HepG2 (cell line): Measurements from ENCODE around the gene CCDC80. TPM values are rescaled to one million over a fixed set of nuclear protein-coding genes. Genes with fewer than 3 reads are reported as not detected.

Experiments
- ATAC-seq: fragments of 200-7000 bp; cut with Tn5 transposase; 3 replicates; pipeline ENCODE4 v1.9.1; 2020; ENCODE audit warnings: mild to moderate bottlenecking, moderate library complexity
- BruUV-seq: library from RNA; stranded (reverse); fragments of 400-500 nt; replicated peaks from 2 replicates; lab custom pipeline; 2021; lab: Mats Ljungman, UMichigan
- CTCF ChIA-PET: fragments of 300-600 bp; formaldehyde crosslinking; extraction: SDS; loops from one replicate; lab custom pipeline; 2021; ENCODE audit warnings: low total read pairs, inconsistent platforms, low intra/inter-chr PET ratio; lab: Yijun Ruan, JAX
- POLR2A ChIA-PET: fragments of 350-600 bp; sonication (Branson Sonifier 250); formaldehyde crosslinking; loops from one replicate; lab custom pipeline; 2020; ENCODE audit warnings: antibody characterized with exemption, inconsistent platforms; lab: Yijun Ruan, JAX
- DNase-seq: peaks from one replicate; pipeline ENCODE4 v3.0.0-alpha.2; 2015; ENCODE audit warnings: low spot score
- FAIRE-seq: peaks from 3 replicates; lab custom pipeline; 2011; peaks lifted over from hg19 to GRCh38; lab: Jason Lieb, UNC
- H2AFZ ChIP-seq: one replicate; pipeline ENCODE4 v1.6.1; 2011; ENCODE audit warnings: low read length, inconsistent platforms
- H3K27ac ChIP-seq: fragments of 300-600 bp; 3 replicates; pipeline ENCODE4 v1.8.0; 2011; ENCODE audit warnings: mixed run types, mild to moderate bottlenecking, mixed read lengths, low read length, inconsistent platforms; ENCODE audit not compliant: insufficient read depth; ENCODE audit errors: extremely low read length
- H3K27me3 ChIP-seq, 2 experiments: fragments of 200-600 bp in 1 of 2; 2 replicates in 1 of 2; 3 replicates in 1 of 2; pipeline versions ENCODE4 v1.6.0 to v1.8.0; 2011; ENCODE audit warnings: low read length in 2 of 2, mild to moderate bottlenecking in 2 of 2, moderate library complexity in 2 of 2, inconsistent platforms in 1 of 2; ENCODE audit not compliant: insufficient read depth in 2 of 2, control insufficient read depth in 1 of 2
- H3K36me3 ChIP-seq, 2 experiments: fragments of 200-600 bp in 1 of 2; replicated peaks in 1 of 2; 2 replicates in 1 of 2; 3 replicates in 1 of 2; pipeline versions ENCODE4 v1.5.1 to v1.8.0; 2011; ENCODE audit warnings: low read length in 2 of 2, inconsistent platforms in 1 of 2; ENCODE audit not compliant: insufficient read depth in 2 of 2, control insufficient read depth in 1 of 2
- H3K4me1 ChIP-seq: 2 replicates; pipeline ENCODE4 v1.5.1; 2012; ENCODE audit warnings: low read length, inconsistent platforms; ENCODE audit not compliant: insufficient read depth
- H3K4me2 ChIP-seq: 2 replicates; pipeline ENCODE4 v1.6.0; 2011; ENCODE audit warnings: low read depth, low read length, inconsistent platforms
- H3K4me3 ChIP-seq, 3 experiments: fragments of 200-600 bp in 1 of 3; sonication (generic), shearing (Covaris generic) in 1 of 3; replicated peaks in 1 of 3; 2 replicates each; pipeline ENCODE4 v1.5.1; 2011 to 2016; ENCODE audit warnings: low read length in 3 of 3, inconsistent platforms in 2 of 3, low read depth in 2 of 3, mild to moderate bottlenecking in 2 of 3, control low read depth in 1 of 3, mixed read lengths in 1 of 3; ENCODE audit not compliant: insufficient read depth in 1 of 3
- H3K79me2 ChIP-seq: one replicate; pipeline ENCODE4 v1.6.1; 2011; ENCODE audit warnings: low read length, inconsistent platforms; ENCODE audit not compliant: insufficient read depth
- H3K9ac ChIP-seq: 2 replicates; pipeline ENCODE4 v1.6.0; 2011; ENCODE audit warnings: mild to moderate bottlenecking, low read depth, low read length, inconsistent platforms; ENCODE audit not compliant: insufficient read depth
- H3K9me3 ChIP-seq: 2 replicates; pipeline ENCODE4 v1.5.1; 2012; ENCODE audit warnings: mild to moderate bottlenecking, low read length
- H4K20me1 ChIP-seq: 2 replicates; pipeline ENCODE4 v1.6.0; 2011; ENCODE audit warnings: inconsistent platforms, mild to moderate bottlenecking, low read length, moderate library complexity; ENCODE audit not compliant: insufficient read depth
- ADNP ChIP-seq: sonication (generic); formaldehyde crosslinking; IDR thresholded peaks from 2 replicates; pipeline ENCODE4 v1.4.0; 2020; ENCODE audit warnings: missing genetic modification reagents
- ATF1 ChIP-seq: IDR thresholded peaks from 2 replicates; pipeline ENCODE4 v1.6.1; 2016; ENCODE audit warnings: mild to moderate bottlenecking, control low read depth
- CREB3 ChIP-seq: sonication (generic); formaldehyde crosslinking; IDR thresholded peaks from 2 replicates; pipeline ENCODE4 v1.5.0; 2020; ENCODE audit warnings: missing genetic modification reagents
- DRAP1 ChIP-seq: IDR thresholded peaks from 2 replicates; pipeline ENCODE4 v1.6.1; 2016; ENCODE audit warnings: missing genetic modification reagents, missing compliant biosample characterization
- EEA1 ChIP-seq: sonication (generic); formaldehyde crosslinking; IDR thresholded peaks from 2 replicates; pipeline ENCODE4 v1.5.1; 2020; ENCODE audit warnings: mild to moderate bottlenecking, missing genetic modification reagents, borderline replicate concordance
- HNF1A ChIP-seq, 2 experiments: sonication (generic) in 1 of 2; formaldehyde crosslinking in 1 of 2; IDR thresholded peaks; 2 replicates each; pipeline versions ENCODE4 v1.4.0 to v1.6.1; 2016 to 2020; ENCODE audit warnings: borderline replicate concordance in 1 of 2, low read depth in 1 of 2, mild to moderate bottlenecking in 1 of 2, missing genetic modification reagents in 1 of 2
- KDM5A ChIP-seq: fragments of 200-600 bp; sonication (generic); IDR thresholded peaks from 2 replicates; pipeline ENCODE4 v1.7.0; 2018; ENCODE audit warnings: antibody characterized with exemption, mild to moderate bottlenecking, low read length, borderline replicate concordance
- TBX2 ChIP-seq: sonication (generic); formaldehyde crosslinking; IDR thresholded peaks from 2 replicates; pipeline ENCODE4 v1.5.0; 2020; ENCODE audit warnings: missing genetic modification reagents, mild to moderate bottlenecking, borderline replicate concordance
- U2AF2 ChIP-seq: fragments of 200-400 bp; formaldehyde crosslinking; IDR thresholded peaks from 2 replicates; pipeline ENCODE4 v1.6.1; 2017; ENCODE audit warnings: low read depth, mild to moderate bottlenecking, low read length
- YEATS4 ChIP-seq: sonication (generic); formaldehyde crosslinking; IDR thresholded peaks from 2 replicates; pipeline ENCODE4 v1.4.0; 2020; ENCODE audit warnings: missing genetic modification reagents, borderline replicate concordance
- ZNF234 ChIP-seq: sonication (generic); formaldehyde crosslinking; conservative IDR thresholded peaks from 2 replicates; pipeline ENCODE4 v1.5.1; 2020; ENCODE audit warnings: mild to moderate bottlenecking, missing genetic modification reagents
- ZNF430 ChIP-seq: sonication (generic); formaldehyde crosslinking; IDR thresholded peaks from 2 replicates; pipeline ENCODE4 v1.9.0; 2021; ENCODE audit warnings: mild to moderate bottlenecking, missing genetic modification reagents
- WGBS: methylation state at CpG from one replicate; pipeline ENCODE4 v1.1.6; 2017; ENCODE audit warnings: low lambda C conversion rate; 5-methylcytosine and 5-hydroxymethylcytosine counted together
- in situ Hi-C: cut with HindIII; loops from 2 replicates; pipeline ENCODE4 v1.10.0; 2017; ENCODE audit warnings: low pct_unique_long_range_greater_than_20kb; ENCODE audit not compliant: extremely low pct_ligation_motif_present
- intact Hi-C: fragments of 100-400 bp; cut with micrococcal nuclease; formaldehyde crosslinking; loops from one replicate; pipeline ENCODE4 v1.10.0; 2022; ENCODE audit not compliant: unreplicated experiment
- polyA plus RNA-seq, 8 experiments: library from polyadenylated mRNA; depleted of rRNA in 3 of 8; stranded (reverse) in 7 of 8; unstranded in 1 of 8; fragments of >200 nt; fragmentation: Illumina TruSeq in 4 of 8; extraction: Trizol in 4 of 8; gene quantifications; 2 replicates each; pipeline versions ENCODE4 v1.2.1 to v1.2.3, GENCODE V29; 2011 to 2016; ENCODE audit warnings: low read depth in 4 of 8, missing spikeins in 1 of 8, mixed read lengths in 1 of 8; ENCODE audit not compliant: insufficient read depth in 1 of 8
- total RNA-seq, 5 experiments: library from RNA; depleted of rRNA; stranded (reverse); fragments of >200 nt; fragmentation: Illumina TruSeq; extraction: Trizol; gene quantifications; 2 replicates each; pipeline ENCODE4 v1.2.3, GENCODE V29; 2016; ENCODE audit warnings: low read depth in 1 of 5

Gene CCDC80
- total and polyA plus RNA-seq, 2 of the 13 experiments (the other 11 are each of a cell fraction or from before 2014, with no cell fraction given) = not detected

GRCh38 chr3:112560721-112561483 is 80.0 kb downstream of the CCDC80 start:
- Histone ChIP-seq H3K9ac (peak overlapping the region; percentile 88), H3K9me3 (no peaks in the 10 kb centered on the region), H2AFZ (peak overlapping the region; percentile 30), H3K4me2 (peak overlapping the region; percentile 85), H3K27ac (peak overlapping the region; percentile 95), H3K4me3 (peak overlapping the region; percentile 85 to 91 (median 85)), H3K4me1 (peaks cover 16% of the 10 kb centered on the region), H3K79me2 (peaks cover 39% of the 10 kb centered on the region), H4K20me1 (no peaks in the 10 kb centered on the region), H3K36me3 (peaks cover 0 to 7% of the 10 kb centered on the region in 2 experiments; a peak in 1 of 5 replicates), H3K27me3 (no peaks in the 10 kb centered on the region; a peak in 1 of 5 replicates)
- ATAC-seq (peak; percentile 57), DNase-seq (peak; percentile 66), FAIRE-seq (peak; percentile 23)
- WGBS = 2% methylated on average over 21 of the region's 29 CpGs
- POLR2A ChIA-PET = no interaction called here
- no TSS peak for BruUV-seq
- CTCF ChIA-PET = no interaction called here
- in situ Hi-C loops (no loop called here), intact Hi-C loops (loop anchor here (2.0 kb wide), 1 partner anchor 430 kb away; the partner anchor contains the start of gene GTPBP8)
- TF ChIP-seq ADNP (CRISPR knock-in tag) = no peak
- TF ChIP-seq U2AF2 = no peak
- TF ChIP-seq ZNF234 (CRISPR knock-in tag) = no peak
- TF ChIP-seq EEA1 = no peak
- peak; percentile 89 for TF ChIP-seq ATF1
- TF ChIP-seq DRAP1 = no peak
- TF ChIP-seq CREB3 = no peak
- no peak for TF ChIP-seq HNF1A (IDR thresholded peaks at IDR 0.05; ENCODE audit: low read depth)
- no peak for TF ChIP-seq HNF1A (CRISPR knock-in tag; IDR thresholded peaks at IDR 0.05; ENCODE audit: borderline replicate concordance)
- no peak for TF ChIP-seq TBX2 (CRISPR knock-in tag)
- TF ChIP-seq ZNF430 = no peak
- peak; percentile 57; the same call in 1 of the 2 replicates for TF ChIP-seq KDM5A
- TF ChIP-seq YEATS4 = no peak
